ENCODE measurements around the gene CALN1.
A peak's percentile ranks its signal among the peaks of the same experiment; 100 is the strongest.

CALN1 gene

GRCh38 chr7:71733107-71733870 is 678.8 kb downstream of the CALN1 start:
- peak; percentile 76 to 94 (median 90) for DNase-seq

- no peak for DNase-seq
These were observed 680.4 kb downstream of the CALN1 start for GRCh38 chr7:71731740-71732139.

Measured in suppressor macrophage (primary cell).